ENCODE results near the gene IGF1R.

DNA sequence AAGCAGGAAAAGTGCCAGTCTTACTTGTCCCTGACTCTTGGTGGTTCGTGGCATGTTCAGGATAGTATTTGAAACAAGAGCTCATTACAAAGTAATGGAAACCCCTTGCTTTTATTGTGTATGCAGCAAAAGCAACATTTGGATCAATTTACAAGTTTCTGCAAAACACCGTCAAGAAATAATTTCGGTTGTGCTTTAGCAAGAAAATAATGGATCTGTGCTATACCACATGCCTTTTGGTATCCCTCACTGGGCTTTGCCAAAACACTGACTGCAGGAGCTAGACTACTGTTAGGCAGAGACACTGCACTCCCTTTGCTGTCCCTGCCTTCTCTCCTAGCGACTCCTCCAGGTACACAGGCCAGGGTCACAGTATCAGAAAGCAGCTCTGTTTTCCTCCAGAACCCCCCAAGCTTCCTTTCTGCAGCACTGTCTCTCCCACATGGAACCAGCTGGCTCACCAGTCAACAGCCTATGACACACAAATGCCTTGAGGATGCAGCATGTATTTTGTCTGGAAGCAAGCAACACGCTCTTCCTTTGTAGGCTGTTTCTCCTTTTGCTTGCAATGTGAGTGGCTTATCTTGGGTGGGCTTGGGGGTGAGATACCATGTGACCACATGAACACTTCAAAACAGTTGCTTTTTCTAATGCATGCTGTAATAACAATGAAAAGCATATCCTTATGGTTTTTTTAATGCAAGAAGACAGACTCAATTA lies 247.8 kb downstream of the IGF1R start:
- TF ChIP-seq POLR2A (IDR thresholded peaks at IDR 0.05) = no peak
- TF ChIP-seq, protein P1, sequence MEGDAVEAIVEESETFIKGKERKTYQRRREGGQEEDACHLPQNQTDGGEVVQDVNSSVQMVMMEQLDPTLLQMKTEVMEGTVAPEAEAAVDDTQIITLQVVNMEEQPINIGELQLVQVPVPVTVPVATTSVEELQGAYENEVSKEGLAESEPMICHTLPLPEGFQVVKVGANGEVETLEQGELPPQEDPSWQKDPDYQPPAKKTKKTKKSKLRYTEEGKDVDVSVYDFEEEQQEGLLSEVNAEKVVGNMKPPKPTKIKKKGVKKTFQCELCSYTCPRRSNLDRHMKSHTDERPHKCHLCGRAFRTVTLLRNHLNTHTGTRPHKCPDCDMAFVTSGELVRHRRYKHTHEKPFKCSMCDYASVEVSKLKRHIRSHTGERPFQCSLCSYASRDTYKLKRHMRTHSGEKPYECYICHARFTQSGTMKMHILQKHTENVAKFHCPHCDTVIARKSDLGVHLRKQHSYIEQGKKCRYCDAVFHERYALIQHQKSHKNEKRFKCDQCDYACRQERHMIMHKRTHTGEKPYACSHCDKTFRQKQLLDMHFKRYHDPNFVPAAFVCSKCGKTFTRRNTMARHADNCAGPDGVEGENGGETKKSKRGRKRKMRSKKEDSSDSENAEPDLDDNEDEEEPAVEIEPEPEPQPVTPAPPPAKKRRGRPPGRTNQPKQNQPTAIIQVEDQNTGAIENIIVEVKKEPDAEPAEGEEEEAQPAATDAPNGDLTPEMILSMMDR (IDR thresholded peaks at IDR 0.05) = no peak

Measured in adrenal gland (tissue), 5 donors.